Placental pericyte (primary cell): ENCODE data around the gene PCGF3. TPM values are rescaled to one million over a fixed set of nuclear protein-coding genes. Genes with fewer than 3 reads are reported as not detected.

ENCODE experiments used
- total RNA-seq: library from RNA; depleted of rRNA; stranded (reverse); fragments of >200 nt; gene quantifications from 2 replicates; pipeline ENCODE4 v1.2.3, GENCODE V29; 2012

PCGF3 gene, protein sequence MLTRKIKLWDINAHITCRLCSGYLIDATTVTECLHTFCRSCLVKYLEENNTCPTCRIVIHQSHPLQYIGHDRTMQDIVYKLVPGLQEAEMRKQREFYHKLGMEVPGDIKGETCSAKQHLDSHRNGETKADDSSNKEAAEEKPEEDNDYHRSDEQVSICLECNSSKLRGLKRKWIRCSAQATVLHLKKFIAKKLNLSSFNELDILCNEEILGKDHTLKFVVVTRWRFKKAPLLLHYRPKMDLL
- 31.5 and 51.8 TPM in 2 replicates for total RNA-seq

GRCh38 chr4:705278-706082 is at the start of gene PCGF3:
Gene PCGF3 (plus strand): TSS chr4:705832. CDS start chr4:733681, 27,849 bp downstream.

GRCh38 chr4:674172-675035 is 31.2 kb upstream of the PCGF3 start, which contains the start of the genes ATP5ME and MYL5:
Gene ATP5ME (minus strand): TSS chr4:674276. CDS start chr4:674247, 29 bp downstream.
Gene MYL5 (plus strand): TSS chr4:674542. CDS start chr4:678027, 3,485 bp downstream.

DNA sequence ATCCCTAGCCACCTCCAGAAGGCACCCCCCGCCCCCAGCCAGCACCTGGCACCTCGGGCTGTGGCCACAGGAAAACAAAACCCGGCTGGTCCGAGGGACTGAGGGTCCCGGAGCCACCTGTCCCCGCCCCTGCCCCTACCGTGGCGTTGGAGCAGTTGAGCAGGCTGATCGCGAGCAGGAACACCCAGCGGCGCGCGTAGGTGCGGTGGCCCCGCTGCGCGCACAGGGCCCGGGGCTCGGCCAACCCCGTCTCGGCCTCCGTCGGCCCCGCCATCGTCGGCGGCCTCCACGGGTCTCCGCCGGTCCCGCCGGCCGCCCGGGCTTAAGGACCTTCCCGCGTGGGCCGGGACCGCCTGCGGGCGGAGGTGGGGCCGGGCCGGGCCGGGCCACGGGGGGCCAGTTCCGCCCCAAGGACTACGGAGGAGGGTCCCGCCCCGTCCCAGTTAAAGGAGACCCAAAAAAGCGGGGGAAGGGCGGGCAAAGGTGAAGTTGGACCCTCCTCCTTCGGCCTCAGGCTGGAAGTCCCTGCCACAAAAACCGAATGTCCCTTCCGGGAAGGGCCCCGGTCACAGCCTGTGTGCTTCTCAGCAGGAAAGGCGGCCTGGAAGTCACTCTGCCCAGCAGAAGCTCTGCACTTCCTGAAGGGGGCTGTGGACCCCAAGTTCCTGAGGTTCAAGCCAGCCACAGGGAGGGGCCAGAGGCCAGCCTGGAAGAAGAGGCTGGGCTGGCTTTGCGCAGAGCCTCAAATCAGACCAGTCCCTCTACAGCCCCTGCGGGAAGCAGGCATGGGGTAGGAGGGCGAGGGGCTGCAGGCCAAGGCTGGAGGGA is 16.6 kb upstream of the PCGF3 start, which contains the start of gene SLC49A3:
TSS of gene SLC49A3 (minus strand) at position 298 of the 828 bp plus-strand sequence. CDS start at position 274, 24 bp downstream.

Other genes with a start within 250 kb of the PCGF3 start
- 10.3 and 15.7 TPM in 2 replicates for gene ZNF721, start 206.7 kb upstream of the PCGF3 start, total RNA-seq
- gene PIGG, start 206.6 kb upstream of the PCGF3 start, total RNA-seq = 46.6 and 52.3 TPM in 2 replicates
- not detected in 2 replicates for gene TMEM271, start 129.5 kb upstream of the PCGF3 start, total RNA-seq
- 2.6 TPM in 1 of 2 replicates, not detected in the other for gene PDE6B, start 80.3 kb upstream of the PCGF3 start, total RNA-seq
- 31.9 and 97.8 TPM in 2 replicates for gene ATP5ME, start 31.6 kb upstream of the PCGF3 start, total RNA-seq
- 6.9 and 24.7 TPM in 2 replicates for gene MYL5, start 31.3 kb upstream of the PCGF3 start, total RNA-seq
- 5.5 and 15.9 TPM in 2 replicates for gene SLC49A3, start 16.7 kb upstream of the PCGF3 start, total RNA-seq
- not detected in 2 replicates for gene CPLX1, start 120.3 kb downstream of the PCGF3 start, total RNA-seq
- 73.1 and 117 TPM in 2 replicates for gene GAK, start 226.5 kb downstream of the PCGF3 start, total RNA-seq
- 11.6 and 12.3 TPM in 2 replicates for gene TMEM175, start 226.6 kb downstream of the PCGF3 start, total RNA-seq